Liver (tissue), 9 donors: Measurements from ENCODE around the gene SCNN1A. TPM values are rescaled to one million over a fixed set of nuclear protein-coding genes. Genes with fewer than 3 reads are reported as not detected.

ENCODE experiments used
- DNase-seq: peaks from one replicate; pipeline ENCODE4 v3.0.0-alpha.2; 2017; ENCODE audit warnings: low spot score
- H3K27ac ChIP-seq, 2 donors: one replicate each; pipeline ENCODE4 v1.7.0; 2013; ENCODE audit warnings: inconsistent platforms in 2 of 2, low read length in 2 of 2, control low read depth in 1 of 2, low read depth in 1 of 2, mild to moderate bottlenecking in 1 of 2
- H3K27me3 ChIP-seq, 4 donors: one replicate each; pipeline versions ENCODE4 v1.6.1 to v1.7.0; 2013; ENCODE audit warnings: low read length in 3 of 4, inconsistent platforms in 1 of 4, mild to moderate bottlenecking in 1 of 4, moderate library complexity in 1 of 4; ENCODE audit not compliant: control insufficient read depth in 4 of 4, insufficient read depth in 4 of 4
- H3K36me3 ChIP-seq, 4 donors: one replicate each; pipeline versions ENCODE4 v1.6.1 to v1.7.0; 2013; ENCODE audit warnings: low read length in 3 of 4, mild to moderate bottlenecking in 3 of 4, low read depth in 1 of 4, moderate library complexity in 1 of 4; ENCODE audit not compliant: control insufficient read depth in 4 of 4, insufficient read depth in 3 of 4
- H3K4me1 ChIP-seq, 4 donors: one replicate each; pipeline versions ENCODE4 v1.6.1 to v1.7.0; 2013; ENCODE audit warnings: low read length in 3 of 4, mild to moderate bottlenecking in 3 of 4, moderate library complexity in 1 of 4; ENCODE audit not compliant: control insufficient read depth in 4 of 4, insufficient read depth in 4 of 4
- H3K4me3 ChIP-seq, 3 donors: one replicate each; pipeline versions ENCODE4 v1.6.1 to v1.7.0; 2013; ENCODE audit warnings: low read length in 3 of 3, control low read depth in 1 of 3, low read depth in 1 of 3, mild to moderate bottlenecking in 1 of 3
- H3K9ac ChIP-seq, 2 donors: one replicate each; pipeline ENCODE4 v1.7.0; 2013; ENCODE audit warnings: low read length in 2 of 2, mild to moderate bottlenecking in 2 of 2, moderate library complexity in 2 of 2, control low read depth in 1 of 2, low read depth in 1 of 2
- H3K9me3 ChIP-seq, 4 donors: one replicate each; pipeline versions ENCODE4 v1.6.1 to v1.7.0; 2013; ENCODE audit warnings: low read length in 3 of 4; ENCODE audit not compliant: control insufficient read depth in 4 of 4
- ATF3 ChIP-seq: IDR thresholded peaks from 2 replicates; pipeline ENCODE4 v1.6.1; 2016; ENCODE audit warnings: antibody characterized with exemption
- CTCF ChIP-seq: fragments of 150-350 bp; IDR thresholded peaks from 2 replicates; pipeline ENCODE4 v1.5.1; 2017; ENCODE audit warnings: improper control_type of control experiment, low read depth, low read length; ENCODE audit not compliant: missing input control
- FOXA1 ChIP-seq: IDR thresholded peaks from 2 replicates; pipeline ENCODE4 v1.6.1; 2016; ENCODE audit warnings: antibody characterized with exemption
- FOXA2 ChIP-seq: IDR thresholded peaks from 2 replicates; pipeline ENCODE4 v1.6.1; 2016; ENCODE audit warnings: antibody characterized with exemption
- GABPA ChIP-seq, 2 donors: IDR thresholded peaks in 1 of 2; conservative IDR thresholded peaks in 1 of 2; 2 replicates each; pipeline ENCODE4 v1.6.1; 2016; ENCODE audit warnings: antibody characterized with exemption in 2 of 2, mild to moderate bottlenecking in 1 of 2, moderate library complexity in 1 of 2
- HNF4A ChIP-seq, 2 donors: conservative IDR thresholded peaks; 2 replicates each; pipeline ENCODE4 v1.6.1; 2016; ENCODE audit warnings: antibody characterized with exemption in 2 of 2, mild to moderate bottlenecking in 2 of 2
- HNF4G ChIP-seq: IDR thresholded peaks from 2 replicates; pipeline ENCODE4 v1.6.1; 2016; ENCODE audit warnings: antibody characterized with exemption
- MAX ChIP-seq: IDR thresholded peaks from 2 replicates; pipeline ENCODE4 v1.6.1; 2016; ENCODE audit warnings: antibody characterized with exemption
- NR2F2 ChIP-seq: IDR thresholded peaks from 2 replicates; pipeline ENCODE4 v1.6.1; 2016; ENCODE audit warnings: antibody characterized with exemption
- RAD21 ChIP-seq, 2 donors: IDR thresholded peaks; 2 replicates each; pipeline ENCODE4 v1.6.1; 2016; ENCODE audit warnings: antibody characterized with exemption in 2 of 2, mild to moderate bottlenecking in 2 of 2
- REST ChIP-seq: IDR thresholded peaks from 2 replicates; pipeline ENCODE4 v1.6.1; 2016; ENCODE audit warnings: antibody characterized with exemption, mild to moderate bottlenecking
- RXRA ChIP-seq, 2 donors: IDR thresholded peaks; 2 replicates each; pipeline ENCODE4 v1.6.1; 2017 to 2018; ENCODE audit warnings: antibody characterized with exemption in 2 of 2, mild to moderate bottlenecking in 1 of 2
- TAF1 ChIP-seq: conservative IDR thresholded peaks from 2 replicates; pipeline ENCODE4 v1.6.1; 2016; ENCODE audit warnings: antibody characterized with exemption, mild to moderate bottlenecking
- YY1 ChIP-seq: IDR thresholded peaks from 2 replicates; pipeline ENCODE4 v1.6.1; 2016; ENCODE audit warnings: antibody characterized with exemption, mild to moderate bottlenecking
- ZBTB33 ChIP-seq: IDR thresholded peaks from 2 replicates; pipeline ENCODE4 v1.6.1; 2016; ENCODE audit warnings: antibody characterized with exemption
- WGBS: extraction: QIAGEN DNeasy Blood & Tissue Kit; methylation state at CpG from one replicate; pipeline ENCODE4 v1.1.7; 2013; 5-methylcytosine and 5-hydroxymethylcytosine counted together
- polyA plus RNA-seq, 2 donors: library from polyadenylated mRNA; stranded (reverse) in 1 of 2; unstranded in 1 of 2; fragments of 200-250 nt in 1 of 2; fragments of >200 nt in 1 of 2; fragmentation: Nextera tagmentation in 1 of 2; extraction: Ambion mirVana in 1 of 2; gene quantifications; one replicate each; pipeline versions ENCODE4 v1.2.1 to v1.2.3, GENCODE V29; 2013 to 2015
- total RNA-seq, 2 donors: library from RNA; depleted of rRNA; stranded (reverse); fragments of >200 nt; gene quantifications; one replicate each; pipeline ENCODE4 v1.2.3, GENCODE V29; 2014
- donor health status: healthy.
- donor health status: healthy.
- donor health status: healthy.
- donor health status: healthy.
- donor health status: healthy.

The SCNN1A gene
- total and polyA plus RNA-seq, 4 donors: 0.47 to 7.7 (median 2.9) TPM

GRCh38 chr12:6328945-6329702 is 46.2 kb downstream of the SCNN1A start:
- Histone ChIP-seq H3K27me3 (no peaks in the 10 kb centered on the region), H3K27ac (no peak overlapping the region), H3K4me3 (no peak overlapping the region), H3K9ac (no peak overlapping the region), H3K36me3 (peaks cover 32 to 59% (median 51%) of the 10 kb centered on the region in 4 donors), H3K9me3 (no peaks in the 10 kb centered on the region), H3K4me1 (peaks cover 2 to 47% (median 26%) of the 10 kb centered on the region in 4 donors)
- no peak for DNase-seq
- no peak for TF ChIP-seq NR2F2
- no peak for TF ChIP-seq HNF4A (conservative IDR thresholded peaks at IDR 0.05)
- TF ChIP-seq ZBTB33: no peak
- TF ChIP-seq ATF3: no peak
- TF ChIP-seq FOXA1: no peak
- TF ChIP-seq RXRA (IDR thresholded peaks at IDR 0.05): no peak
- no peak for TF ChIP-seq HNF4G
- TF ChIP-seq REST: no peak
- no peak for TF ChIP-seq CTCF
- TF ChIP-seq TAF1: no peak
- no peak for TF ChIP-seq MAX
- TF ChIP-seq RAD21 (IDR thresholded peaks at IDR 0.05): no peak
- TF ChIP-seq YY1: no peak
- no peak for TF ChIP-seq FOXA2
- TF ChIP-seq GABPA (IDR thresholded peaks at IDR 0.05 in 1 of 2, conservative IDR thresholded peaks at IDR 0.05 in 1 of 2): no peak
- WGBS: 90% methylated on average over 75 of the region's 75 CpGs
